A549 (cell line): ENCODE results near the gene TPP2. TPM values are rescaled to one million over a fixed set of nuclear protein-coding genes. Genes with fewer than 3 reads are reported as not detected.

ENCODE experiments used
- ATAC-seq, 2 experiments: fragments of 200-7000 bp in 1 of 2; fragments of >200 bp in 1 of 2; cut with Nextera tagmentation in 1 of 2; cut with Tn5 transposase in 1 of 2; 3 replicates each; pipeline versions ENCODE4 v1.8.0 to v1.9.1; 2018 to 2020; ENCODE audit warnings: mild to moderate bottlenecking in 1 of 2, moderate library complexity in 1 of 2
- CTCF ChIA-PET: fragments of 300-600 bp; sonication (Branson Sonifier 250); formaldehyde crosslinking; extraction: SDS; loops from one replicate; lab custom pipeline; 2021; ENCODE audit warnings: antibody characterized with exemption, inconsistent platforms; lab: Yijun Ruan, JAX
- POLR2A ChIA-PET: fragments of 350-600 bp; formaldehyde crosslinking; extraction: SDS; loops from one replicate; lab custom pipeline; 2021; ENCODE audit warnings: antibody characterized with exemption, inconsistent platforms; lab: Yijun Ruan, JAX
- DNase-seq, 2 experiments: peaks; one replicate each; pipeline versions ENCODE4 v3.0.0 to v3.0.0-alpha.2; 2011 to 2016; ENCODE audit warnings: low read depth in 1 of 2, low spot score in 1 of 2
- FAIRE-seq: peaks from 2 replicates; lab custom pipeline; 2011; peaks lifted over from hg19 to GRCh38; lab: Jason Lieb, UNC
- H3K27ac ChIP-seq, 2 experiments: fragments of >200 bp; sonication (Bioruptor Twin); formaldehyde crosslinking; 3 replicates each; pipeline ENCODE4 v1.5.1; 2016 to 2017
- H3K4me1 ChIP-seq: fragments of >200 bp; sonication (Bioruptor Twin); formaldehyde crosslinking; 3 replicates; pipeline ENCODE4 v1.6.1; 2016
- H3K4me2 ChIP-seq: fragments of >200 bp; sonication (Bioruptor Twin); formaldehyde crosslinking; 3 replicates; pipeline ENCODE4 v1.6.1; 2016
- H3K4me3 ChIP-seq: fragments of >200 bp; sonication (Bioruptor Twin); formaldehyde crosslinking; 3 replicates; pipeline ENCODE4 v1.5.1; 2016
- H3K9me3 ChIP-seq: fragments of >200 bp; sonication (Bioruptor Twin); formaldehyde crosslinking; 3 replicates; pipeline ENCODE4 v1.6.1; 2016
- BHLHE40 ChIP-seq: IDR thresholded peaks from 2 replicates; pipeline ENCODE4 v1.6.1; 2012; ENCODE audit warnings: low read depth, low read length, inconsistent platforms
- CHD4 ChIP-seq: fragments of 200-600 bp; sonication (generic); IDR thresholded peaks from 2 replicates; pipeline ENCODE4 v1.6.1; 2016; ENCODE audit warnings: antibody characterized with exemption, mild to moderate bottlenecking, borderline replicate concordance
- EHMT2 ChIP-seq: fragments of 200-600 bp; sonication (generic); IDR thresholded peaks from 2 replicates; pipeline ENCODE4 v1.6.1; 2016; ENCODE audit warnings: antibody characterized with exemption, low read depth, mild to moderate bottlenecking, moderate library complexity
- EP300 ChIP-seq, 2 experiments: fragments of >200 bp; sonication (Bioruptor Twin); formaldehyde crosslinking; IDR thresholded peaks; 2 replicates in 1 of 2; 3 replicates in 1 of 2; pipeline ENCODE4 v1.6.1; 2016 to 2017
- ESRRA ChIP-seq: fragments of 150-350 bp; IDR thresholded peaks from 2 replicates; pipeline ENCODE4 v1.6.1; 2014; ENCODE audit warnings: mild to moderate bottlenecking, low read length, borderline replicate concordance
- FOSB ChIP-seq: fragments of 250-450 bp; sonication (Bioruptor Pico); IDR thresholded peaks from 2 replicates; pipeline ENCODE4 v1.5.0; 2020; ENCODE audit warnings: mild to moderate bottlenecking, moderate library complexity
- FOSL2 ChIP-seq, 2 experiments: fragments of 450-650 bp in 1 of 2; fragments of >200 bp in 1 of 2; sonication (Bioruptor Twin) in 1 of 2; formaldehyde crosslinking; IDR thresholded peaks; 2 replicates each; pipeline versions ENCODE4 v1.5.0 to v1.6.1; 2016 to 2020; ENCODE audit warnings: mild to moderate bottlenecking in 1 of 2, moderate library complexity in 1 of 2
- FOXS1 ChIP-seq: fragments of 250-450 bp; sonication (Bioruptor Pico); IDR thresholded peaks from 2 replicates; pipeline ENCODE4 v1.5.0; 2020; ENCODE audit warnings: mild to moderate bottlenecking, moderate library complexity
- GATA3 ChIP-seq: IDR thresholded peaks from 2 replicates; pipeline ENCODE4 v1.6.1; 2012; ENCODE audit warnings: borderline replicate concordance
- HDAC2 ChIP-seq: fragments of 200-600 bp; sonication (generic); IDR thresholded peaks from 2 replicates; pipeline ENCODE4 v1.6.1; 2016
- HEYL ChIP-seq: fragments of 250-450 bp; sonication (Bioruptor Pico); IDR thresholded peaks from 2 replicates; pipeline ENCODE4 v1.8.0; 2021; ENCODE audit warnings: mild to moderate bottlenecking, moderate library complexity
- HOXB13 ChIP-seq: fragments of 250-450 bp; sonication (Bioruptor Pico); IDR thresholded peaks from 2 replicates; pipeline ENCODE4 v1.5.0; 2020; ENCODE audit warnings: low read depth, mild to moderate bottlenecking, moderate library complexity
- HOXB5 ChIP-seq: fragments of 250-450 bp; sonication (Bioruptor Pico); IDR thresholded peaks from 2 replicates; pipeline ENCODE4 v1.5.0; 2020; ENCODE audit warnings: mild to moderate bottlenecking, moderate library complexity
- MAZ ChIP-seq: fragments of 150-350 bp; IDR thresholded peaks from 2 replicates; pipeline ENCODE4 v1.6.1; 2014; ENCODE audit warnings: antibody characterized with exemption, low read depth, low read length, borderline replicate concordance
- NFE2L2 ChIP-seq: fragments of 150-350 bp; conservative IDR thresholded peaks from 2 replicates; pipeline ENCODE4 v1.6.1; 2014; ENCODE audit warnings: low read length
- NPAS2 ChIP-seq: fragments of 250-450 bp; sonication (Bioruptor Pico); IDR thresholded peaks from 2 replicates; pipeline ENCODE4 v1.8.0; 2022; ENCODE audit warnings: mild to moderate bottlenecking, moderate library complexity, borderline replicate concordance
- NR3C1 ChIP-seq: fragments of >200 bp; sonication (Bioruptor Twin); formaldehyde crosslinking; IDR thresholded peaks from 3 replicates; pipeline ENCODE4 v1.6.1; 2017
- POLR2A ChIP-seq: IDR thresholded peaks from 2 replicates; pipeline ENCODE4 v1.6.1; 2012; ENCODE audit warnings: mild to moderate bottlenecking, low read length
- REST ChIP-seq: fragments of 200-600 bp; sonication (generic); IDR thresholded peaks from 2 replicates; pipeline ENCODE4 v1.6.1; 2016; ENCODE audit warnings: antibody characterized with exemption, mild to moderate bottlenecking, moderate library complexity
- RNF2 ChIP-seq: fragments of 200-600 bp; sonication (generic); IDR thresholded peaks from 2 replicates; pipeline ENCODE4 v1.6.1; 2016; ENCODE audit warnings: low read depth, mild to moderate bottlenecking, antibody characterized with exemption, moderate library complexity, borderline replicate concordance
- SREBF2 ChIP-seq: fragments of 450-650 bp; IDR thresholded peaks from 2 replicates; pipeline ENCODE4 v1.6.1; 2014; ENCODE audit warnings: mild to moderate bottlenecking, moderate library complexity
- WGBS: methylation state at CpG from one replicate; pipeline ENCODE4 v1.1.6; 2017; ENCODE audit errors: missing lambda C conversion rate; 5-methylcytosine and 5-hydroxymethylcytosine counted together
- polyA plus RNA-seq, 4 experiments: library from polyadenylated mRNA; depleted of rRNA in 3 of 4; stranded (reverse); fragments of >200 nt; fragmentation: RNase III in 1 of 4; extraction: RNeasy Plus Mini Kit Qiagen cat#74134 plus additional on column Dnase treatment in 1 of 4; gene quantifications; 2 replicates in 3 of 4; 3 replicates in 1 of 4; pipeline ENCODE4 v1.2.3, GENCODE V29; 2011 to 2017
- TF ChIP-seq, protein P1 (sequence below): fragments of >200 bp; sonication (Bioruptor Twin); formaldehyde crosslinking; IDR thresholded peaks from 3 replicates; pipeline ENCODE4 v1.6.1; 2016
- TF ChIP-seq, protein P2 (sequence below): IDR thresholded peaks from 2 replicates; pipeline ENCODE4 v1.6.1; 2012; ENCODE audit warnings: low read depth, borderline replicate concordance
- TF ChIP-seq, protein P3 (sequence below): fragments of 450-650 bp; IDR thresholded peaks from 2 replicates; pipeline ENCODE4 v1.6.1; 2014; ENCODE audit warnings: antibody characterized with exemption
- TF ChIP-seq, protein P4 (sequence below): fragments of 150-350 bp; IDR thresholded peaks from 2 replicates; pipeline ENCODE4 v1.6.1; 2014; ENCODE audit warnings: low read depth, mild to moderate bottlenecking, low read length

The TPP2 gene
- polyA plus RNA-seq, 2 of the 4 experiments (the other 2 are of a cell fraction) = 18.6 to 28.4 TPM

DNA sequence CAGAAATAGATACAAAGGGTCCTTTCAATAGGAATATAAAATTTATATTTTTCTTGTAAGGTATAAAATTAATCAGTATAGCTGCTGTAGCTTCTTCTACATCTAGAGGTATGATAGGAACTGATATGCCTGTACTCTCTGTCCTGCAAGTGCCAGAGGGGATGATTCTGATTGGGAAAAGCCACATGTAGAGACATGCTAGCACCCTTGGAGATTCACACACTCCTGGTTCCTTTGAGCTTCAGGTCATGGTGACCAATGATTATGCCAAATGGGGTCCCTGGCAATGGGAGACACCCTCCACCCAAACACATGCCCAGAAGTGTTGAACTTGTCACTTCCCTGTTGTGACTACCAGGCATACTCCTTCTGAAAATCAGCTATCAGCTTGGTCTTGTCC, 112.8 kb downstream of the TPP2 start:
- ATAC-seq (no peak), DNase-seq (no peak), FAIRE-seq (no peak)
- no peak overlapping the region for H3K4me3 ChIP-seq
- CTCF ChIA-PET = interaction anchor here (1.8 kb wide), 1 partner anchor 15 kb away, joined by 6 read pairs; no protein-coding TSS in a partner anchor
- H3K4me1 ChIP-seq = peaks cover 6% of the 10 kb centered on the region; the same call in 1 of the 3 replicates
- no peak for TF ChIP-seq EP300 (IDR thresholded peaks at IDR 0.05)
- no peak for TF ChIP-seq RNF2
- TF ChIP-seq FOXS1 = no peak
- no peak for TF ChIP-seq ESRRA
- TF ChIP-seq HOXB13 (CRISPR knock-in tag) = no peak
- TF ChIP-seq, protein P1, sequence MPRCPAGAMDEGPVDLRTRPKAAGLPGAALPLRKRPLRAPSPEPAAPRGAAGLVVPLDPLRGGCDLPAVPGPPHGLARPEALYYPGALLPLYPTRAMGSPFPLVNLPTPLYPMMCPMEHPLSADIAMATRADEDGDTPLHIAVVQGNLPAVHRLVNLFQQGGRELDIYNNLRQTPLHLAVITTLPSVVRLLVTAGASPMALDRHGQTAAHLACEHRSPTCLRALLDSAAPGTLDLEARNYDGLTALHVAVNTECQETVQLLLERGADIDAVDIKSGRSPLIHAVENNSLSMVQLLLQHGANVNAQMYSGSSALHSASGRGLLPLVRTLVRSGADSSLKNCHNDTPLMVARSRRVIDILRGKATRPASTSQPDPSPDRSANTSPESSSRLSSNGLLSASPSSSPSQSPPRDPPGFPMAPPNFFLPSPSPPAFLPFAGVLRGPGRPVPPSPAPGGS = no peak
- no peak for TF ChIP-seq NR3C1
- no peak overlapping the region for H3K4me2 ChIP-seq
- H3K27ac ChIP-seq = no peak overlapping the region
- POLR2A ChIA-PET = no interaction called here
- H3K9me3 ChIP-seq = peaks cover 2% of the 10 kb centered on the region; the same call in 1 of the 3 replicates

DNA sequence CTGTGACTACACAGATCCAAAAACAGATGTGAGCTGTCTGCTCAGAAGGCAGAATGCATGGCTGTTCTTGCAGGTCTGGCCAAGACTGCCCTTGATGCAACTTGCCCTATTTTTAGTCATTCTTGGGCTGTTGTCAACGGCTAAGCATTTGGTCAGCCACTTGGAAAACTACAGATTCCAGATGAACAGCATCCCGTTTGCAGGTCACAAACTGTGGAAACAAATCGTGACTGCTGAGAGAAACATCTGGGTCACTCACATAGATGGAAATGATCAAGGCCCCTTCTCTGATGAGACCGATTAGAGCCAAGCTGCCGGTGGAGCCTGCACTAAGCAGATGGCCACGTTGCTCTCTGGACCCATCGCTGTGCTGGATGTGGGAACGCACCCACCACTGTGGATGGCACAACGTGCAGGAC, 113.5 kb downstream of the TPP2 start:
- FAIRE-seq = no peak
- no peak overlapping the region for H3K4me2 ChIP-seq
- WGBS = 53% methylated on average over 5 of the region's 9 CpGs
- no peak overlapping the region for H3K27ac ChIP-seq
- peaks cover 2% of the 10 kb centered on the region; the same call in 1 of the 3 replicates for H3K9me3 ChIP-seq
- ChIA-PET CTCF (interaction anchor here (1.8 kb wide), 1 partner anchor 14 kb away, joined by 6 read pairs; no protein-coding TSS in a partner anchor), POLR2A (no interaction called here)
- no peak for ATAC-seq
- H3K4me3 ChIP-seq = no peak overlapping the region
- H3K4me1 ChIP-seq = peaks cover under 1% of the 10 kb centered on the region; the same call in 1 of the 3 replicates
- TF ChIP-seq REST = no peak
- no peak for TF ChIP-seq RNF2
- TF ChIP-seq HOXB5 (CRISPR knock-in tag) = no peak
- no peak for TF ChIP-seq FOSB (CRISPR knock-in tag)
- no peak for TF ChIP-seq NPAS2 (CRISPR knock-in tag)
- TF ChIP-seq, protein P2, sequence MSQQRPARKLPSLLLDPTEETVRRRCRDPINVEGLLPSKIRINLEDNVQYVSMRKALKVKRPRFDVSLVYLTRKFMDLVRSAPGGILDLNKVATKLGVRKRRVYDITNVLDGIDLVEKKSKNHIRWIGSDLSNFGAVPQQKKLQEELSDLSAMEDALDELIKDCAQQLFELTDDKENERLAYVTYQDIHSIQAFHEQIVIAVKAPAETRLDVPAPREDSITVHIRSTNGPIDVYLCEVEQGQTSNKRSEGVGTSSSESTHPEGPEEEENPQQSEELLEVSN = no peak
- no peak for TF ChIP-seq NFE2L2
- TF ChIP-seq, protein P3, sequence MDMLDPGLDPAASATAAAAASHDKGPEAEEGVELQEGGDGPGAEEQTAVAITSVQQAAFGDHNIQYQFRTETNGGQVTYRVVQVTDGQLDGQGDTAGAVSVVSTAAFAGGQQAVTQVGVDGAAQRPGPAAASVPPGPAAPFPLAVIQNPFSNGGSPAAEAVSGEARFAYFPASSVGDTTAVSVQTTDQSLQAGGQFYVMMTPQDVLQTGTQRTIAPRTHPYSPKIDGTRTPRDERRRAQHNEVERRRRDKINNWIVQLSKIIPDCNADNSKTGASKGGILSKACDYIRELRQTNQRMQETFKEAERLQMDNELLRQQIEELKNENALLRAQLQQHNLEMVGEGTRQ = no peak
- TF ChIP-seq MAZ = no peak
- no peak for TF ChIP-seq BHLHE40
- no peak for TF ChIP-seq HDAC2
- TF ChIP-seq, protein P4, sequence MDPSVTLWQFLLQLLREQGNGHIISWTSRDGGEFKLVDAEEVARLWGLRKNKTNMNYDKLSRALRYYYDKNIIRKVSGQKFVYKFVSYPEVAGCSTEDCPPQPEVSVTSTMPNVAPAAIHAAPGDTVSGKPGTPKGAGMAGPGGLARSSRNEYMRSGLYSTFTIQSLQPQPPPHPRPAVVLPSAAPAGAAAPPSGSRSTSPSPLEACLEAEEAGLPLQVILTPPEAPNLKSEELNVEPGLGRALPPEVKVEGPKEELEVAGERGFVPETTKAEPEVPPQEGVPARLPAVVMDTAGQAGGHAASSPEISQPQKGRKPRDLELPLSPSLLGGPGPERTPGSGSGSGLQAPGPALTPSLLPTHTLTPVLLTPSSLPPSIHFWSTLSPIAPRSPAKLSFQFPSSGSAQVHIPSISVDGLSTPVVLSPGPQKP = no peak
- TF ChIP-seq HEYL (CRISPR knock-in tag) = no peak
- no peak for TF ChIP-seq GATA3
- TF ChIP-seq EHMT2 = no peak
- no peak for TF ChIP-seq FOXS1
- TF ChIP-seq SREBF2 = no peak
- TF ChIP-seq CHD4 = no peak
- TF ChIP-seq FOSL2 (IDR thresholded peaks at IDR 0.05) = no peak
- TF ChIP-seq FOSL2 (CRISPR knock-in tag; IDR thresholded peaks at IDR 0.05) = no peak
- TF ChIP-seq POLR2A = no peak
- TF ChIP-seq, all 56 proteins: peak for 0
- DNase-seq = no peak
